HEK293T (cell line): ENCODE data around the gene ZNF70.

Experiments
- ARNT ChIP-seq: fragments of 450-650 bp; IDR thresholded peaks from 2 replicates; pipeline ENCODE4 v1.6.1; 2017; ENCODE audit warnings: mild to moderate bottlenecking
- BHLHE40 ChIP-seq: fragments of 450-650 bp; IDR thresholded peaks from 2 replicates; pipeline ENCODE4 v1.6.1; 2016; ENCODE audit warnings: mild to moderate bottlenecking, moderate library complexity, borderline replicate concordance
- ELF4 ChIP-seq: fragments of 450-650 bp; IDR thresholded peaks from 2 replicates; pipeline ENCODE4 v1.6.1; 2017; ENCODE audit warnings: antibody characterized with exemption
- FOXA1 ChIP-seq: fragments of 450-650 bp; IDR thresholded peaks from 2 replicates; pipeline ENCODE4 v1.6.1; 2016; ENCODE audit warnings: mild to moderate bottlenecking
- FOXK2 ChIP-seq: fragments of 450-650 bp; IDR thresholded peaks from 2 replicates; pipeline ENCODE4 v1.6.1; 2016; ENCODE audit warnings: mild to moderate bottlenecking
- FOXM1 ChIP-seq: fragments of 450-650 bp; IDR thresholded peaks from 2 replicates; pipeline ENCODE4 v1.6.1; 2017; ENCODE audit warnings: mild to moderate bottlenecking, borderline replicate concordance
- HDGF ChIP-seq: fragments of 450-650 bp; IDR thresholded peaks from 2 replicates; pipeline ENCODE4 v1.6.1; 2017; ENCODE audit warnings: antibody characterized with exemption, borderline replicate concordance
- L3MBTL2 ChIP-seq: fragments of 450-650 bp; conservative IDR thresholded peaks from 2 replicates; pipeline ENCODE4 v1.6.1; 2016; ENCODE audit warnings: mild to moderate bottlenecking
- LEF1 ChIP-seq: fragments of 450-650 bp; IDR thresholded peaks from 2 replicates; pipeline ENCODE4 v1.6.1; 2017; ENCODE audit warnings: mild to moderate bottlenecking, borderline replicate concordance
- SP1 ChIP-seq: fragments of 450-650 bp; IDR thresholded peaks from 2 replicates; pipeline ENCODE4 v1.6.1; 2017
- SUZ12 ChIP-seq: fragments of 450-650 bp; IDR thresholded peaks from 2 replicates; pipeline ENCODE4 v1.6.1; 2016; ENCODE audit warnings: mild to moderate bottlenecking
- TARDBP ChIP-seq: fragments of 450-650 bp; IDR thresholded peaks from 2 replicates; pipeline ENCODE4 v1.6.1; 2016
- TF ChIP-seq, protein P1 (sequence below): fragments of 450-650 bp; IDR thresholded peaks from 2 replicates; pipeline ENCODE4 v1.6.1; 2016

GRCh38 chr22:23769321-23769965, 18.5 kb upstream of the ZNF70 start:
- TF ChIP-seq BHLHE40 (no peak), HDGF (no peak), FOXM1 (no peak), ELF4 (no peak), SP1 (no peak), FOXA1 (no peak), FOXK2 (no peak), TARDBP (no peak), LEF1 (no peak), ARNT (no peak), SUZ12 (no peak), L3MBTL2 (no peak)
- TF ChIP-seq, protein P1, sequence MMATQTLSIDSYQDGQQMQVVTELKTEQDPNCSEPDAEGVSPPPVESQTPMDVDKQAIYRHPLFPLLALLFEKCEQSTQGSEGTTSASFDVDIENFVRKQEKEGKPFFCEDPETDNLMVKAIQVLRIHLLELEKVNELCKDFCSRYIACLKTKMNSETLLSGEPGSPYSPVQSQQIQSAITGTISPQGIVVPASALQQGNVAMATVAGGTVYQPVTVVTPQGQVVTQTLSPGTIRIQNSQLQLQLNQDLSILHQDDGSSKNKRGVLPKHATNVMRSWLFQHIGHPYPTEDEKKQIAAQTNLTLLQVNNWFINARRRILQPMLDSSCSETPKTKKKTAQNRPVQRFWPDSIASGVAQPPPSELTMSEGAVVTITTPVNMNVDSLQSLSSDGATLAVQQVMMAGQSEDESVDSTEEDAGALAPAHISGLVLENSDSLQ, result no peak
